ENCODE data around the gene CASZ1.

CASZ1 gene

DNA sequence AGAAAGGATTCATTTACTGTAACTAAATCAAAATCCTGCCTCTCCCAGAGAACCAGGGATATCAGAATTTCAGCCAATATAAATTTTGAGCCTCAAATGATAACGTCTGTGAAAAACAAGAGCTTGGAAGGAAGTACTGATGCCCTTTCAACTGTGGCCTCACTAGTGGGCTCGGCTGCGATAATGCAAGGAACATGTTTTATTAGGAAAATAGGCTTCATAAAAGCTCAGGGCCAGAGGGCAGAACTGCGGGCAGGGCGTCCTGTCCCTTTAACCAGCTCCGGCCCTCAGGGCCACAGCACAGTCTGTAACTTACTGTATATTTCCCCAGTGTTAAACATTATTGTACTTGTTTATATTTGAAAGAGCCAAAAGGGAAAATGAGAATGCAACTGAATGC lies 199.7 kb downstream of the CASZ1 start:
- DNase-seq: no peak

DNA sequence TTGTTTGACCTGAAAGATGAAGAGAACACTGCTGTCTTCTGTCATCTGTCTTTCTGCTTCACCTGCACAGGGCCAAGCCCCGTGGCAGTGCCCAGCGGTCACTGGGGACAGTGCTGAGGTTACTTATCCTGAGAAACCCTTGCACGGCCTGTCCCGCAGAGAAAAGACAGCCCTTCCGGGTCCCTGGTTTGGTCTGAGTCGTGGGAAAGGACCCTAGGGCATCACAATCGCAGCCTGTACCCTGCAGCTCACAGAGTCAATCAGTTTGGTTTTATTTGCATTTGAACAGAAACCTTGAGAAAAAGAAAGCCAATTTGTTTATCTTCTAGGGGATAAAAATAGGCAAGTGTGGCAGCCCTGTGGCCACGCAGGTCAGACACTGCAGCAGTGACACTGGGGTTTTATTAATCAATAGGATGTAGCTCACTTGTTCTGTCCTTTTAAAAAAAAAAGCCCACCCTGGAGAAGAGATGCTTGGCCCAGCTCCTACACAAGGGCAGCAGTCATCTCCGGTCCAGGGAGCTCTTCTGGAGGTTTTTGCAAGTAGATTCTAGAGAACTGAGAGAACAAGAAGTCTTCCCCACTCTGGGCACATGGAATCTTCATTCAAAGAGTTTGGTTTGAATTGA lies 201.7 kb downstream of the CASZ1 start:
- no peak for DNase-seq

GRCh38 chr1:10593750-10594149 lies 202.7 kb downstream of the CASZ1 start:
- no peak for DNase-seq

- no peak for DNase-seq
These were observed 204.1 kb downstream of the CASZ1 start for GRCh38 chr1:10592373-10592772.

- no peak for DNase-seq
These were observed 205.4 kb downstream of the CASZ1 start for GRCh38 chr1:10591010-10591409.

GRCh38 chr1:10589074-10589473 lies 207.4 kb downstream of the CASZ1 start:
- DNase-seq: no peak

- DNase-seq: no peak
These were observed 207.8 kb downstream of the CASZ1 start for GRCh38 chr1:10588640-10589039.
